HepG2 (cell line): Measurements from ENCODE around the gene SYP.

Experiments
- CBX5 ChIP-seq: sonication (generic); formaldehyde crosslinking; IDR thresholded peaks from 2 replicates; pipeline ENCODE4 v1.4.0; 2020; ENCODE audit warnings: missing genetic modification reagents, borderline replicate concordance
- GATAD2A ChIP-seq: IDR thresholded peaks from 2 replicates; pipeline ENCODE4 v1.6.1; 2016
- GLI4 ChIP-seq: sonication (generic); formaldehyde crosslinking; IDR thresholded peaks from 2 replicates; pipeline ENCODE4 v1.5.1; 2020; ENCODE audit warnings: missing genetic modification reagents, mild to moderate bottlenecking, moderate library complexity, borderline replicate concordance
- TF ChIP-seq, protein P1 (sequence below): sonication (generic); formaldehyde crosslinking; IDR thresholded peaks from 2 replicates; pipeline ENCODE4 v1.4.0; 2020; ENCODE audit warnings: missing genetic modification reagents
- TF ChIP-seq, protein P2 (sequence below): conservative IDR thresholded peaks from 2 replicates; pipeline ENCODE4 v1.6.1; 2018; ENCODE audit warnings: missing genetic modification reagents
- TF ChIP-seq, protein P3 (sequence below): sonication (generic); formaldehyde crosslinking; IDR thresholded peaks from 2 replicates; pipeline ENCODE4 v1.8.0; 2022; ENCODE audit warnings: mild to moderate bottlenecking, missing genetic modification reagents, moderate library complexity

DNA sequence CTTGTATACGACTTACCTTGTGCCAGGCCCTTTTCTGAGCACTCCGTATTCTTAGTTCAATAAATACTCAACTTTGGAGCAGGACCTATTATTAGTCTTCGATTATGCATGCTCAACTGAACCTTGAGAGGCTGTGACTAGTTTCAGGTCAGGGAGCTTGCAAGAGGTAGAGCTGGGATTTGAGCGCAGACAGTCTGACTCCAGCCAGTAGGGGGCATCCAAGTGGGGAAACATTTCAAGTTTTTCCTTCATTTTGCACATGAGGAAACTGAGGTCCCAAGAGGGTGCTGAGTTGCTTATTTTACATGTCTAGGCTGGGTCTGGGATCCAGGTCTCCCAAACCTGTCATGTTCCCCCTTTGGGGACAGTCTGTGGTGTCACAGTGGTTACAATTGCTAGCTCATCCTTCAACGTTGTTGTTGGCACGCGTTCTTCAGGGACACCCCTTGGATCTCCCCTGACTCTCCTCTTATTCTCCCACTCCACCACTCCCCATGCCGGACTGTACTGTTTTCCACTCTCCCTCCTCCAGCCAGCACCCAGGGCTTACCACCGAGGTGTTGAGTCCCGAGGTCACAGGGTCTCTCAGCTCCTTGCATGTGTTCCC is 7.2 kb downstream of the SYP start:
- TF ChIP-seq, protein P1, sequence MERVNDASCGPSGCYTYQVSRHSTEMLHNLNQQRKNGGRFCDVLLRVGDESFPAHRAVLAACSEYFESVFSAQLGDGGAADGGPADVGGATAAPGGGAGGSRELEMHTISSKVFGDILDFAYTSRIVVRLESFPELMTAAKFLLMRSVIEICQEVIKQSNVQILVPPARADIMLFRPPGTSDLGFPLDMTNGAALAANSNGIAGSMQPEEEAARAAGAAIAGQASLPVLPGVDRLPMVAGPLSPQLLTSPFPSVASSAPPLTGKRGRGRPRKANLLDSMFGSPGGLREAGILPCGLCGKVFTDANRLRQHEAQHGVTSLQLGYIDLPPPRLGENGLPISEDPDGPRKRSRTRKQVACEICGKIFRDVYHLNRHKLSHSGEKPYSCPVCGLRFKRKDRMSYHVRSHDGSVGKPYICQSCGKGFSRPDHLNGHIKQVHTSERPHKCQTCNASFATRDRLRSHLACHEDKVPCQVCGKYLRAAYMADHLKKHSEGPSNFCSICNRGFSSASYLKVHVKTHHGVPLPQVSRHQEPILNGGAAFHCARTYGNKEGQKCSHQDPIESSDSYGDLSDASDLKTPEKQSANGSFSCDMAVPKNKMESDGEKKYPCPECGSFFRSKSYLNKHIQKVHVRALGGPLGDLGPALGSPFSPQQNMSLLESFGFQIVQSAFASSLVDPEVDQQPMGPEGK (CRISPR knock-in tag): no peak
- TF ChIP-seq, protein P2, sequence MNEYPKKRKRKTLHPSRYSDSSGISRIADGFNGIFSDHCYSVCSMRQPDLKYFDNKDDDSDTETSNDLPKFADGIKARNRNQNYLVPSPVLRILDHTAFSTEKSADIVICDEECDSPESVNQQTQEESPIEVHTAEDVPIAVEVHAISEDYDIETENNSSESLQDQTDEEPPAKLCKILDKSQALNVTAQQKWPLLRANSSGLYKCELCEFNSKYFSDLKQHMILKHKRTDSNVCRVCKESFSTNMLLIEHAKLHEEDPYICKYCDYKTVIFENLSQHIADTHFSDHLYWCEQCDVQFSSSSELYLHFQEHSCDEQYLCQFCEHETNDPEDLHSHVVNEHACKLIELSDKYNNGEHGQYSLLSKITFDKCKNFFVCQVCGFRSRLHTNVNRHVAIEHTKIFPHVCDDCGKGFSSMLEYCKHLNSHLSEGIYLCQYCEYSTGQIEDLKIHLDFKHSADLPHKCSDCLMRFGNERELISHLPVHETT (CRISPR knock-in tag): no peak
- TF ChIP-seq GATAD2A: no peak
- no peak for TF ChIP-seq CBX5 (CRISPR knock-in tag)
- TF ChIP-seq, protein P3, sequence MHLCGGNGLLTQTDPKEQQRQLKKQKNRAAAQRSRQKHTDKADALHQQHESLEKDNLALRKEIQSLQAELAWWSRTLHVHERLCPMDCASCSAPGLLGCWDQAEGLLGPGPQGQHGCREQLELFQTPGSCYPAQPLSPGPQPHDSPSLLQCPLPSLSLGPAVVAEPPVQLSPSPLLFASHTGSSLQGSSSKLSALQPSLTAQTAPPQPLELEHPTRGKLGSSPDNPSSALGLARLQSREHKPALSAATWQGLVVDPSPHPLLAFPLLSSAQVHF (CRISPR knock-in tag): no peak
- TF ChIP-seq GLI4 (CRISPR knock-in tag): no peak
